ENCODE data around the gene HNRNPCL2.
"Not testable (repeated sequence)": the region's sequence is repeated elsewhere in the genome, so short reads cannot be mapped to it uniquely, and the experiment has no call there.

The HNRNPCL2 gene

GRCh38 chr1:13116754-13117153, at the start of gene HNRNPCL2:
Gene HNRNPCL2 (minus strand): TSS chr1:13116854. CDS start chr1:13116400, 454 bp downstream.
- DNase-seq = not testable (repeated sequence)

- DNase-seq = not testable (repeated sequence)
These were observed 48.9 kb upstream of the HNRNPCL2 start, which contains the start of gene HNRNPCL4 for GRCh38 chr1:13165531-13165930. Gene HNRNPCL4 (minus strand): TSS chr1:13165631. CDS start chr1:13165467, 164 bp downstream.

- DNase-seq = not testable (repeated sequence)
These were observed 39.3 kb upstream of the HNRNPCL2 start, which contains the start of gene PRAMEF26 for GRCh38 chr1:13155909-13156308. Gene PRAMEF26 (minus strand): TSS chr1:13156009. CDS start chr1:13153095, 2,914 bp downstream.

GRCh38 chr1:13070474-13070873, 46.2 kb downstream of the HNRNPCL2 start, which contains the start of gene PRAMEF25:
Gene PRAMEF25 (plus strand): TSS chr1:13070774. CDS start chr1:13073694, 2,920 bp downstream.
- DNase-seq = not testable (repeated sequence)

All from activated CD4-positive, alpha-beta T cell treated with anti-CD3 and anti-CD28 coated beads for 1 hour (primary cell).